DND-41 (cell line): ENCODE data around the gene CAPS2.

ENCODE experiments used
- CTCF ChIP-seq: IDR thresholded peaks from 2 replicates; pipeline ENCODE4 v1.5.1; 2012; ENCODE audit warnings: borderline replicate concordance, low read length, moderate library complexity, mild to moderate bottlenecking; ENCODE audit not compliant: poor library complexity, severe bottlenecking; ENCODE audit errors: extremely low read depth
- EZH2 ChIP-seq: IDR thresholded peaks from 3 replicates; pipeline ENCODE4 v1.6.1; 2012; ENCODE audit warnings: borderline replicate concordance, low read depth, mild to moderate bottlenecking, moderate library complexity, low read length, inconsistent platforms; ENCODE audit not compliant: severe bottlenecking

DNA sequence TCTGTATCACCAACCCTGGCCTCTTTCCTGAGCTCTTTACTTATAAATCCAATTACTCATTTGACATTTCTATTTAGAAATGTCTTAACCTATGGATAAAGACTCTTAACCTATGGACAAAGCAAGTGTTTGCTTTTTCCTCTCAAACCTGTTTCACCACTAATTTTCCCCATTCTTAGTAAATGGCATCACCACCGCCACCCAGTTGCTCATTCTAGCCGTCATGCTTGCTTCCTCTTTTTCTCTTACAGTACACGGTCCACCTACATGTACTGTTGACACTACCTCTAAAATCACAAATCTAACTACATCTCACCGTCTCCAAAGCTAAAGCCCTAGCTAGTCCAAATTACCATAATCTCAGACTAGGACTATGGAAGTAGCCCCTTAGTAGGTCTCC lies 60.0 kb downstream of the CAPS2 start:
- TF ChIP-seq CTCF (no peak), EZH2 (no peak)
